HG02610 (cell line): Measurements from ENCODE around the gene GPR89A.
"Not testable (repeated sequence)": the region's sequence is repeated elsewhere in the genome, so short reads cannot be mapped to it uniquely, and the experiment has no call there.

ENCODE experiments used
- ATAC-seq: cut with Tn5 transposase; IDR thresholded peaks from one replicate; pipeline ENCODE4 v1.9.1; 2021; ENCODE audit warnings: mild to moderate bottlenecking, moderate library complexity; ENCODE audit not compliant: unreplicated experiment

The GPR89A gene

GRCh38 chr1:145716641-145717345, 109.0 kb downstream of the GPR89A start:
- no peak for ATAC-seq

GRCh38 chr1:145717833-145718232, 110.0 kb downstream of the GPR89A start:
- ATAC-seq, result no peak

GRCh38 chr1:145718465-145718864, 110.7 kb downstream of the GPR89A start:
- not testable (repeated sequence) for ATAC-seq

- no peak for ATAC-seq
Measured at GRCh38 chr1:145719230-145720079, 111.7 kb downstream of the GPR89A start, which contains the start of gene CD160. CD160 (plus strand) TSS chr1:145719499; CDS start chr1:145728328, 8,829 bp downstream.
